DOHH2 (cell line): Measurements from ENCODE around the gene TRPV6.

Experiments
- H3F3A ChIP-seq: fragments of 200-600 bp; sonication (generic), shearing (Covaris generic); 2 replicates; pipeline ENCODE4 v1.6.0; 2016; ENCODE audit warnings: antibody characterized with exemption, mild to moderate bottlenecking; ENCODE audit not compliant: control insufficient read depth, insufficient read depth
- H3K27ac ChIP-seq: fragments of 200-600 bp; sonication (generic); 2 replicates; pipeline ENCODE4 v1.5.1; 2014; ENCODE audit warnings: low read depth, mild to moderate bottlenecking, low read length, moderate library complexity
- H3K27me3 ChIP-seq: fragments of 200-600 bp; sonication (generic); 2 replicates; pipeline ENCODE4 v1.6.1; 2014; ENCODE audit warnings: mild to moderate bottlenecking, low read length, mixed read lengths; ENCODE audit not compliant: control insufficient read depth
- H3K36me3 ChIP-seq: fragments of 200-600 bp; sonication (generic); 2 replicates; pipeline ENCODE4 v1.6.1; 2014; ENCODE audit warnings: mild to moderate bottlenecking, low read length, moderate library complexity, mixed read lengths; ENCODE audit not compliant: control insufficient read depth
- H3K4me1 ChIP-seq: fragments of 200-600 bp; sonication (generic); 2 replicates; pipeline ENCODE4 v1.6.1; 2014; ENCODE audit warnings: mild to moderate bottlenecking, low read length, mixed read lengths; ENCODE audit not compliant: control insufficient read depth
- H3K4me2 ChIP-seq: fragments of 200-600 bp; sonication (generic); 2 replicates; pipeline ENCODE4 v1.6.0; 2014; ENCODE audit warnings: mild to moderate bottlenecking, low read length, moderate library complexity
- H3K4me3 ChIP-seq: fragments of 200-600 bp; sonication (generic); 2 replicates; pipeline ENCODE4 v1.5.1; 2014; ENCODE audit warnings: mild to moderate bottlenecking, low read length, mixed read lengths
- H3K79me2 ChIP-seq: fragments of 200-600 bp; sonication (generic); 2 replicates; pipeline ENCODE4 v1.6.1; 2014; ENCODE audit warnings: mild to moderate bottlenecking, low read length, mixed read lengths; ENCODE audit not compliant: control insufficient read depth
- H3K9me2 ChIP-seq: fragments of 200-600 bp; sonication (generic); replicated peaks from 2 replicates; pipeline ENCODE4 v1.6.1; 2014; ENCODE audit warnings: mild to moderate bottlenecking, low read length, mixed read lengths; ENCODE audit not compliant: control insufficient read depth
- H3K9me3 ChIP-seq: fragments of 200-600 bp; sonication (generic); 2 replicates; pipeline ENCODE4 v1.6.1; 2014; ENCODE audit warnings: antibody characterized with exemption, low read length, mixed read lengths; ENCODE audit not compliant: control insufficient read depth, insufficient read depth
- H4K20me1 ChIP-seq: fragments of 200-600 bp; sonication (generic); 2 replicates; pipeline ENCODE4 v1.6.0; 2014; ENCODE audit warnings: low read depth, mild to moderate bottlenecking, antibody characterized with exemption, low read length, moderate library complexity; ENCODE audit not compliant: control insufficient read depth, insufficient read depth
- EZH2phosphoT487 ChIP-seq: fragments of 200-600 bp; sonication (generic); IDR thresholded peaks from 2 replicates; pipeline ENCODE4 v1.6.1; 2017; ENCODE audit warnings: borderline replicate concordance, mild to moderate bottlenecking, antibody characterized with exemption, low read length, moderate library complexity, mixed read lengths
- TF ChIP-seq, protein P1 (sequence below): fragments of 200-600 bp; sonication (generic); IDR thresholded peaks from one replicate; pipeline ENCODE4 v1.5.1; 2014; ENCODE audit warnings: antibody characterized with exemption, mild to moderate bottlenecking, low read depth, low read length; ENCODE audit not compliant: poor library complexity, severe bottlenecking

Gene TRPV6

DNA sequence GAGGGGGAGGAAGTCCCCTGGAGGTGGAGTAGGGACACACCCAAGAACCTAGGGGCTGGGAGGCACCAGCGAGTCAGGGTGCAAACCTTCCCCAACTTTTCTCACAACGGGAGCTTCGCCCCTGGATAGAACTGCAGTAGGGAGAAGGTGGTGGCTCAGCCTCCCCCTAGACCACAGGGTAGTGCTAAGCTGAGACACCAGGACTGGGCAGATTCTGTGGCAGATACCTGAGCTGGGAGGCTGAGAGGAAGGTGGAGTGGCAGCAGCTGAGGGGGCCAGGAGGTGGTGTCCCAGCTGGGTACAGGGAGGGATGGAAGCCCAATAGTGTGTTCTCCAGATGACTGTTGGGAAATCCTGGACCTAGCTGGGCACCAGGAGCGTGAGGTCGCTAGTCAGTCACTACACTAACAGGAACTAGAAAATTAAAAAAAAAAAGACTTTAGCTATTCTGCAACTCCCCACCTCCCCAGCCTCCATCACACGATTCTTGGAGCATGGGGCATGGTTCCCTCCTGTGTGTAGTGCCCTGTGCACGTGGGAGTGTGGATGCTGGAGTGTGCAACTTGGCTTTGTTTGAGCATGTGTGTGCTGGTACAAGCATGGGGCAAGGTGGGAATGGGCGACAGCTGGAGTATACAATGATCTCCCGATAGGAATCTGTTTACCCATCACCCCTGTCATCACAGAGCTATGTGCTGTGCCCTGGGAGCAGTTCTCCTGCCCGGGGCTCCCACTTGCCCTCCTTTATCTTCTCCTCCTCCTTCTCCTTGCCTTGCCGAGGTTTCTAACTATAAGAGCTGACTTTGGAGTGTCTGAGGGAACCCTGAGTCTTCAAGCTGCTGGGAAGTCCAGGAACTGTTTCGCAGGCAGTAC, 8.8 kb upstream of the TRPV6 start:
- Histone ChIP-seq H4K20me1 (no peaks in the 10 kb centered on the region), H3K36me3 (no peaks in the 10 kb centered on the region), H3K4me2 (no peak overlapping the region), H3K27ac (no peak overlapping the region), H3K79me2 (no peaks in the 10 kb centered on the region), H3K9me2 (no peaks in the 10 kb centered on the region), H3K4me3 (no peak overlapping the region), H3K4me1 (no peaks in the 10 kb centered on the region), H3K27me3 (peaks cover 41% of the 10 kb centered on the region), H3F3A (no peaks in the 10 kb centered on the region), H3K9me3 (no peaks in the 10 kb centered on the region)
- no peak for TF ChIP-seq EZH2phosphoT487
- TF ChIP-seq, protein P1, sequence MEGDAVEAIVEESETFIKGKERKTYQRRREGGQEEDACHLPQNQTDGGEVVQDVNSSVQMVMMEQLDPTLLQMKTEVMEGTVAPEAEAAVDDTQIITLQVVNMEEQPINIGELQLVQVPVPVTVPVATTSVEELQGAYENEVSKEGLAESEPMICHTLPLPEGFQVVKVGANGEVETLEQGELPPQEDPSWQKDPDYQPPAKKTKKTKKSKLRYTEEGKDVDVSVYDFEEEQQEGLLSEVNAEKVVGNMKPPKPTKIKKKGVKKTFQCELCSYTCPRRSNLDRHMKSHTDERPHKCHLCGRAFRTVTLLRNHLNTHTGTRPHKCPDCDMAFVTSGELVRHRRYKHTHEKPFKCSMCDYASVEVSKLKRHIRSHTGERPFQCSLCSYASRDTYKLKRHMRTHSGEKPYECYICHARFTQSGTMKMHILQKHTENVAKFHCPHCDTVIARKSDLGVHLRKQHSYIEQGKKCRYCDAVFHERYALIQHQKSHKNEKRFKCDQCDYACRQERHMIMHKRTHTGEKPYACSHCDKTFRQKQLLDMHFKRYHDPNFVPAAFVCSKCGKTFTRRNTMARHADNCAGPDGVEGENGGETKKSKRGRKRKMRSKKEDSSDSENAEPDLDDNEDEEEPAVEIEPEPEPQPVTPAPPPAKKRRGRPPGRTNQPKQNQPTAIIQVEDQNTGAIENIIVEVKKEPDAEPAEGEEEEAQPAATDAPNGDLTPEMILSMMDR = no peak

DNA sequence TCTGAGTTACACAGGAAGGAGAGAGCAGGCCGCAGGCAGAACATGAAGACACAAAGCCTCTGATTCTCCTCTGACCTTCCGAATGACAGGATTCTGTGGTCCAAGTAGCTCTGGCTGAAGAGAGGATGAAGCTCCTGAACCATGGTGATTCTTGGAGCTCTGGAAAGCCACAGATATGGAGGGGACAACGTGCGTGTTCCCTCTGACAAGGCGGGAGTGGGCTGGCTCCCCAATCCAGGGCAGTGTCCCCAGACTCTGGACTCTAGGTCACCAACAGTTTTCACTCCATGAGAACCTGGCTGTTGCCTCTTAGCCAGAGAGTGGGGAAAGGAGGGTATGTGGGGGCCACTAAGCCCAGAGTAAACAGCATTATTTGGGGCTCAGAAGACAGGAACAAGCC, 7.4 kb upstream of the TRPV6 start:
- no peaks in the 10 kb centered on the region for H3K36me3 ChIP-seq
- no peak overlapping the region for H3K4me3 ChIP-seq
- no peaks in the 10 kb centered on the region for H4K20me1 ChIP-seq
- H3K9me3 ChIP-seq = no peaks in the 10 kb centered on the region
- H3K4me2 ChIP-seq = no peak overlapping the region
- TF ChIP-seq EZH2phosphoT487 = no peak
- TF ChIP-seq, protein P1 = no peak
- no peaks in the 10 kb centered on the region for H3K9me2 ChIP-seq
- no peaks in the 10 kb centered on the region for H3K4me1 ChIP-seq
- H3K79me2 ChIP-seq = no peaks in the 10 kb centered on the region
- H3K27ac ChIP-seq = no peak overlapping the region
- no peaks in the 10 kb centered on the region for H3F3A ChIP-seq
- H3K27me3 ChIP-seq = peaks cover 35% of the 10 kb centered on the region

DNA sequence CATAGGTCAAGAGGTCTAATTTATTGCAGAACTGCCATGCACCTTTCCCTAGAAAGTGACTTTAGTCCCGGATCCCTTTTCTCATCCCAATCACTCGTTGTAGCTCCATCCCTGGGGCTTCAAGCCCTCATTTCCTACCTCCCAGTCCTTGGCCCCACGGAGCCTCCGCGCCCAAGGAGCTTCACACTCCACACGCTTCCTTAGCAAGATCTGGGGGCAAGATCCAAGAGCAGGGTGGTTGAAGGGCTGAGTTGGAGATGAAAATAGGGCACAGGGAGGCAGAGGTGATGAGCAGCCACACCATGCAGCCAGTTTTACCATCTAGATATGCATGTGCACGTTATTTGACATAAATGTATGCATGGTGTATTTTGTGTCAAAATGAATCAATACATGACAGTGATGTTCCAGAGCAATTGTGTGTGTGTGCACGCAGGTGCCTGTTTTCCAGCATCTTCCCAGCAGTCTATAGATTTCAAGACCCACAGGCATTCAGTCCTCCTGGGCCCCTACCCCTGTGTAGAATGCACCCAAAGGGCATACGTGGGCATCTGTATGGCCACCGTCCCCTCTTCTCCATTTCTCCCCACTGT, 6.0 kb upstream of the TRPV6 start:
- peaks cover 30% of the 10 kb centered on the region for H3K27me3 ChIP-seq
- no peaks in the 10 kb centered on the region for H4K20me1 ChIP-seq
- H3K9me2 ChIP-seq = no peaks in the 10 kb centered on the region
- H3K79me2 ChIP-seq = no peaks in the 10 kb centered on the region
- no peaks in the 10 kb centered on the region for H3K4me1 ChIP-seq
- no peak overlapping the region for H3K27ac ChIP-seq
- H3K4me2 ChIP-seq = no peak overlapping the region
- H3K4me3 ChIP-seq = no peak overlapping the region
- H3K36me3 ChIP-seq = no peaks in the 10 kb centered on the region
- TF ChIP-seq, protein P1 = no peak
- no peak for TF ChIP-seq EZH2phosphoT487
- H3K9me3 ChIP-seq = no peaks in the 10 kb centered on the region
- H3F3A ChIP-seq = no peaks in the 10 kb centered on the region
